ENCODE results near the gene SCIN.
"Not testable (repeated sequence)": the region's sequence is repeated elsewhere in the genome, so short reads cannot be mapped to it uniquely, and the experiment has no call there.

The SCIN gene

DNA sequence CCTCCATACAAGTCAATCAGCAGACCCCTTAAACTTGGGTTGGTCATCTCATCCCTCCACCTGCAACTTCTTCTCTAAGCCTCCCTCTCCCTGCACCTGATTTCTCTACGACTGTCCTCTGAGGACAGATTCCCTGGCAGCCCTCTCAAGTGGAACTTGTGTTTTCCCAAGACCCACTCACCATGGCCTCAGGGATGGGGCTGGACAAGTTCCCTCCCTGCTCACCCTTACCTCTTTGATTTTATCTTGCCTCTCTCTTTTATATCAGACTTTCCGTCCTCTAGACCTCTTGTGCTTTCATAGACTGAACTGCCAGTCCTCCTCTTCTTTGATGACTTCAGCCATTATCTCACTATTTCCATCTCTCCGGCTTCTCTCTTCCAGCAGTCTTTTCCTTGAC lies 70.7 kb downstream of the SCIN start:
- no peak for DNase-seq (ENCODE audit: low read depth)
- H3K4me3 ChIP-seq (ENCODE audit: low read depth, low read length) = no peak overlapping the region

DNA sequence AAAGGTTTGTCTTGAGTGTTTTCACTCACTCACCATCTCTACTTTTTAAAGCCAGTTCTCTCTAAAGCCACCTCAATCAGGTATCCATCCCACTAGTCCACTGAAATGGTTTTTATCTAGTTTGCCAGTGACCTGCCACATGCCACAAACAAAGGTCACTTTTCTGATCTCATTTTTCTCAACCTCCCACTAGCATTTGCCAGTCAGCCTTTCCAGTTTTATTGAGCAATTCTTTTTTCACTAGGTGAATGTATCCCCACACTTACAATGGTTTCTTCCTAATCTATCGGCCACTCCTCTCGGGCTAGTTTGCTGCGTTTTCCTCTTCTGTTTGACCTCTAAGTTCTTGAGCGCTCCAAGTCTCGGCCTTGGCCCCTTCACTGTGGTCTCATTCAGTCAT lies 72.0 kb downstream of the SCIN start:
- no peak for DNase-seq (ENCODE audit: low read depth)
- H3K4me3 ChIP-seq (ENCODE audit: low read depth, low read length) = no peak overlapping the region

DNA sequence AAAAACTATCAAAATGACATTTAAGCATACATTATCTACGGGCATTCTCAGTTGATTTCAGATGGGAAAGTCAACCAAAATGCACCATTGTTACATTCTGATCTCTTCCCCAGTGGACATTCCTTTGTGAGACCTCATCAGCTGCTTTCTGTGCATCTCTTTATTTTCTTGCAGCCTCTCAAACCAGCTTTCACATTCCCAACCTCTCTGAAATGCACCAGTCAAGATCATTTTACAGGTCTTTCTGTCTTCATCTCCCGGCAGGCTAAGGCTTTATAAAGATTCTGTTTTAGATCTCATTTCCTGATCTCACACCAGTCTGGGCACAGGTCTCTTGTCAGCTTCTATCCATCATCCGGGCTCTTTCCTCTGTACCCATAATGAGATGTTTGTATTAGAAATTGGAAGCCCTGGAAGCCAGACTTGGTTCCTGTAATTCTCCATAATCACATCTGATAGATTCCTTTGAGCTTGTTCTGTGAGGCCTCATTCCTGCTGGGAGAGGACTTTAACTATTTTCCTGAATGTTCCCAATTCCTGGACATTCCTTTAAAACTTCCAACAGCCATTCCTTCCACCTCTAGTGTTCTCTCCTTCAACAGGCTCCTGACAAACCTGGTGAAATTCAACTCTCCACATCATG lies 72.6 kb downstream of the SCIN start:
- no peak overlapping the region for H3K4me3 ChIP-seq (ENCODE audit: low read depth, low read length)
- no peak for DNase-seq (ENCODE audit: low read depth)

DNA sequence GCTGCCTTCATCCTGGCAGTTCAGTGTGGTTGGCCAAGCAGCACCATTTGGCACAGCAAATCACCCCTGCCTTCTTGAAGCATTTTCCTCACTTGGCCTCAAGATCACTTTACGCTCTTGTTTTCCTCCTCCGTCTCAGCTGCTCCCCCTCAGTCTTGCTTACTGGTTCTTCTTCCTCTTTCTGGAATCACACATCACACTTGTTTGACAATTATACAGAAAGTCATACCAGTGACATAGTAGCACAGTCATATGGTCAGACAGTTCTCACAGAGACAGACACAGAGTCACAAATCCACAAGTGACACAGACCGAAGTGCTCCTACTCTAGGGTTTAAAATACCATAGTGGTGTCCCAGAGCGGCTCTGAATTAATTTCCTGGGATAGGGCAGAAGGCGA lies 73.1 kb downstream of the SCIN start:
- H3K4me3 ChIP-seq (ENCODE audit: low read depth, low read length) = no peak overlapping the region
- no peak for DNase-seq (ENCODE audit: low read depth)

DNA sequence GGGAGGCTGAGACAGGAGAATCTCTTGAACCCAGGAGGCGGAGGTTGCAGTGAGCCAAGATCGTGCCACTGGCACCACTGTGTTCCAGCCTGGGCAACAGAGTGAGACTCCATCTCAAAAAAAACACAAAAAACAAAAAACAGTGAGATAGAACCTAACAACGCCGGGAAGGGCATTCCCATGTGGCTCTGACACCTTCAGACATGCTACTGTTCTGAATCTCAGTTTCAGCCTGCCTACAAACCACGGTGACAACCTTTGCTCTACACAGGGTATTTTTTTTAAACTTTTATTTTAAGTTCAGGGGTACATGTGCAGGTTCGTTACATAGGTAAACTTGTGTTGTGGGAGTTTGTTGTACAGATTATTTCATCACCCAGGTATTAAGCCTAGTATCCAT lies 74.7 kb downstream of the SCIN start:
- not testable (repeated sequence) for H3K4me3 ChIP-seq (ENCODE audit: low read depth, low read length); DNase-seq (ENCODE audit: low read depth)

DNA sequence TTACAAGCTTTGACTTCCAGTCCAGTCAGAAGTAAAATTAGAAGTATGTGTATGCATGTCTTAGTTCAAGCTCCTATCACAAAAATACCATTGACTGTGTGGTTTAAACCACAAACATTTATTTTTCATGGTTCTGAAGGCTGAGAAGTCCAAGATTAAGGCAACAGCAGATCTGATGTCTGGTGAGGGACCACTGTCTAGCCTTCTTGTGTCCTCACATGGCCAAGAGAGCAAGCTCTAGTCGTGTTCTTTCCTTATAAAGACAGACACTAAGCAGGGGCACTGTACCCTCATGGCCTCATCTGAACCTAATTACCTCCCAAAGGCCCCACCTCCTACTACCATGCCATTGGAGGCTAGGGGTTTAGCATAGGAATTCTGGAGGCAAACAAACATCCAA lies 75.6 kb downstream of the SCIN start:
- no peak for DNase-seq (ENCODE audit: low read depth)
- no peak overlapping the region for H3K4me3 ChIP-seq (ENCODE audit: low read depth, low read length)

DNA sequence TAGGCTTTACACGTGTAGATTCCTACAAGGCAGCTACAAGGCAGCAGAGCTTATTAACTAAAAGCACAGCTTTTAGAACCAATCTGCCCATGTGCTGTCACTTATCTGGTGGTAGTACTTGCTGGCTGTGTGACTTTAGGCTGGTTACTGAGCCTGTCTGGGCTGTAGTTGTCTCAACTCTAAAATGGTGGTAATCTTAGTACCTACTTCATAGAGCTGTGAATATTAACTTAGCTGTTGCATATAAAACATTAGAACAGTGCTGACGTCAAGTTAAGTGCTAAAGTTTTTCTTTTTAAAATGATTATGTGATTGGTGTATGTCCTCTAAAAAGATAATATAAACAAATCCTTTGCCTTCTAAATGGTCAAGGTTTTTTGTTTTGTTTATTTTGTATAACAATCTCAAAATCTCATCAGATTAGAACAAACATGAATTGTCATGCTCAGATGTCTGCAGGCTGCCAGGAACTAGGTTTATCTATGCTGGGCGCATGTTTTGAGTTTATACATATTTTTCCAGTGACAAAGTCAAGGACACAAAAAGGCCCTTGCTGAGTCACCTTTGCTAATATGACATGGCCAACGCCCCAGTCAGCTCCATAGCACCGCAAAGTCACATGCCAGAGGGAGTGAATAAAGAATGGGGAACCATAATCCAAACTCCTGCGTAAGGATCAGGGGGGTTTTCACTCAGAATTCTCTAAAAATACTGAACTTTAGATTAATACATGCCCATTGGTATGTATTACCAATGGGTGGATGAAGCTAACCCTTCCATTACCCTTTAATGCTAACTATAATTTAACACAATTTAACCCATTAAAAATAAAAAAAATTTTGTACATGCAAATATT lies 77.1 kb downstream of the SCIN start:
- H3K4me3 ChIP-seq (ENCODE audit: low read depth, low read length) = no peak overlapping the region
- DNase-seq (ENCODE audit: low read depth) = no peak

DNA sequence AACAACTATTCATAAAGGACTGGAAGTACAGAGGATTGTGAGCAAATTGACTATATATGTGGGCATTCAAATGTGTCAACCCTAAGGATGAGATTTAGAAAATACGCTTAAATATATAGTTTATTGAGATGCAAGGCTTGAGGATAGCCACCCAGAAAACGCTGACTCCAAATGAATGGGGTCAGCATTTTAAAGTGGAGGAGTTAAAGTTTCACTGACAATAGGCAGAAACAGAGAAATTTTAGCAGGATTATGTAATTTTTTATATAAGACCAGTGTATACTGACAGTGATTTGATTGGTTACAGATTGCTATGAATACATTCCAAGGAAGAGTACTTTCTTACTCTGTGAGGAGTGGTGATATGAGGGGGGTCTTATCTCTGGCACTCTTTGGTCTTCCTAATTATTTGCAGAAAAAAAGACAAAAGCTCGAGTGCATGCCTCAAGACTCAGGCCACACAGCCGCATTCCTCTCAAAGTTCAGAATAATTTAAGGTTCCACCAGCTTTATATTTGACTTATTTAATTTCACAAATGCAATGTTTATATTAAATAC lies 78.3 kb downstream of the SCIN start:
- no peak for DNase-seq (ENCODE audit: low read depth)
- no peak overlapping the region for H3K4me3 ChIP-seq (ENCODE audit: low read depth, low read length)

DNA sequence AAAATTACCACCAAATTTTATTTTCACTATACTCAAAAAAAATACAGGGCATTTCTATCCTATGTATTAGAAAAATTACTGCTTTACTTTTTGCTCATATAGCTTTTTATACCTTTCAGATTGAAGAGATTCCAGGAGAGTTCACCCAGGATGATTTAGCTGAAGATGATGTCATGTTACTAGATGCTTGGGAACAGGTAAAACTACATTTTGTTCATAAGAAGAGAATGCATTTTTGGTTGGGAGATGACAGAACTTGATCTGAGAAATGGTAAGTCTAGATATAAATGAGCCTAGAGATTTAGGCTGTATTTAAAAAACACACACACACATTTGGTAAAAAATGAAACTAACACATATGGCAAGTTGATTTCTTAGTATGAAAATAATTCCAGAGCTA lies 78.8 kb downstream of the SCIN start:
- H3K4me3 ChIP-seq (ENCODE audit: low read depth, low read length) = no peak overlapping the region
- DNase-seq (ENCODE audit: low read depth) = no peak

DNA sequence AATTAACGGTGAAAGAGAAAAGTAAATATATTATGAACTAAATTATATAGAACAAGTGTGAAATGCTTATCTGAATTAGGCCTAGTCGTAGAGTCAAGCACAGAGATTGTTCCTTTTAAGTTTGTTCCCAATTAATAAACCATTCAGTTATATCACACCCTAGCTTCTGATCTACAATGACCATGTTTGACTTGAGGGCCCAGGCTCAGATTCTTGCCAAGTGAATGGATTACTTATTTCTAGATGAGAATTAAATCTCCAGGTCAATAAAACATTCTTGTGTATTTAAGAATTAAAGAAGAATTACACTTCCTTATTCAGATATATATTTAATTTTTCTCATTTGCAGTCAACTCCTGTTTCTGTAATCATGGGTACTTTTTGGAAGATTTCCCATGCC lies 79.6 kb downstream of the SCIN start:
- no peak for DNase-seq (ENCODE audit: low read depth)
- no peak overlapping the region for H3K4me3 ChIP-seq (ENCODE audit: low read depth, low read length)

DNA sequence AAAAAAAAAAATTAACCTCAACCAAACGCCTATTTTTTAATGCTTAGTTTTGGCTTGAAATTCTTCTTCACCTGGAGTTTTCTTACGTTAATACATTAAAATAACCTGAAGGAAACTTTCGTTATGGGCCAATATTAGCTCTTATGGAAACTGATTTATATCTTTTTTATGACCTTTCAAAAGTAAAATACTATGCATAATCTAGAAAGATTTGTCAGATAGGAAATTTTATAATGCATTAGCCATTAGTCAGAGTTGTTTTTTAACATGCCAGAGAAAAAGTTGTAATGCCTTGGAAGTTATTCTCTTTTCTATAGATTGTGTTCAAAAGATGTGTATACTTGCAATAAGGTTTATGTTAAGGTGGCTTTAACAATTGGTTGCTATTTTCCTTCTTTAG lies 82.6 kb downstream of the SCIN start:
- no peak overlapping the region for H3K4me3 ChIP-seq (ENCODE audit: low read depth, low read length)

DNA sequence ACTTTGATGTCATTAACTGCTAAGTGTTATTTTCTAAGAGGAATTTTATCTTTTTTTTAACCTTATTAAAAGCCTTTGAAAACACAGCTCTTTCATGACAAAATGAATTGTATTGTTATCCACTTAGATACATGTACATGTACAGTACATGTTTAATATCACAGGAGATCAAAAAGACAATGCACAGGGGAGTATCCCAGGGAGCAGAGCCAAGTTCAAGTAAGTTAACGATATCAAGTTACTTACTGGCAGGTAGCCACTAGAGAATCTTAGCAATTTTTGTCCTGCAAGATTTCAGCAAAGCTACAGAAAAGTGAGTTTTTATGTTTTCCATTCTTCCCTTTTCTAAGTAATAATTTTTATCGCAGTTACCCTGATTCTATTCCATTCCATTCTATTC lies 83.0 kb downstream of the SCIN start:
- DNase-seq (ENCODE audit: low read depth) = peak; percentile 15

More for the DNA sequence above, 82.6 kb downstream of the SCIN start:
- no peak for DNase-seq (ENCODE audit: low read depth)

DNA sequence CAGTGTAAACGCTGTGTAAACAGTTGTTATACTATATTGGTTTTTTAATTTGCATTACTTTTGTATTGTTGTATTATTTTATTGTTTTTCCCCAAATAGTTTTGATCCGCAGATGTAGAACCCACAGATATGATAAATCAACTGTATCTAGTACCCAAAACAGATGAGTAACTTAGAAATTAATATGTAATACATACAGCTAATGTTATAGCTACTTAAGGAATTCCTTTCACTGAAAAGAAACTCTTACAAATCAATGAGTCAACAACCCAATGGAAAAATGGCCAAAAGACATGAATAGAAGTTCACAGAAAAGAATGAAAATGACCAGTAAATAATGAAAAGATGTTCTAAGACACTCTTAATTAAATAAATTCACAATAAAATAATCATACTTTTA lies 84.6 kb downstream of the SCIN start:
- H3K4me3 ChIP-seq (ENCODE audit: low read depth, low read length) = no peak overlapping the region
- no peak for DNase-seq (ENCODE audit: low read depth)

More for the DNA sequence above, 83.0 kb downstream of the SCIN start:
- no peak overlapping the region for H3K4me3 ChIP-seq (ENCODE audit: low read depth, low read length)

DNA sequence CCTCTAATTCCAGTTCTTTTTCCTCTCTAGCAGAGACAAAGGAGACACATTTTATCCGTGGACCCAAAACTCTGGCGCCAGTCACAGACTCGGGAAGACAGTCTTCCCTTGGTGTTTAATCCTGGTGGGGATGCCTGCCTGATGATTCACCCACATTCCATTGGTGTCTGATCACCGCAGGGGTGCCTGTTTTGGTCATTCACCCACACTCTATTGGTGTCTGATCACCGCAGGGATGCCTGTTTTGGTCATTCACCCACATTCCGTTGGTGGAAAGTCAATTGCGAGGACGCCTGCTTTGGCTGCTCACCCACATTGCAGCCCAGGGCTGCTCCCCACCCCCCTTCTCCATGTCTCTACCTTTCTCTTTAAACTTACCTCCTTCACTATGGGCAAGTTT lies 89.9 kb downstream of the SCIN start:
- H3K4me3 ChIP-seq (ENCODE audit: low read depth, low read length) = not testable (repeated sequence)
- peak; percentile 58 for DNase-seq (ENCODE audit: low read depth)

DNA sequence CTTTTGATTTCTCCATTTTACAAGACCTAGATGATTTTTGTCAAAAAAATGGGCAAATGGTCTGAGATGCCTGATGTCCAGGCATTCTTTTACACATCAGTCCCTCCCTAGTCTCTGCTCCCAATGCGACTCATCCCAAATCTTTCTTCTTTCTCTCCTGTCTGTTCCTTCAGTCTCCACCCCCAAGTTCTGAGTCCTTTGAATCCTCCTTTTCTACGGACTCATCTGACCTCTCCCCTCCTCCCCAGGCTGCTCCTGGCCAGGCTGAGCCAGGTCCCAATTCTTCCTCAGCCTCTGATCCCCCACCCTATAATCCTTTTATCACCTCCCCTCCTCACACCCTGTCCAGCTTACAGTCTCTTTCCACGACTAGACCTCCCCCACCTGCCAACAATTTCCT lies 90.5 kb downstream of the SCIN start:
- not testable (repeated sequence) for H3K4me3 ChIP-seq (ENCODE audit: low read depth, low read length); DNase-seq (ENCODE audit: low read depth)

DNA sequence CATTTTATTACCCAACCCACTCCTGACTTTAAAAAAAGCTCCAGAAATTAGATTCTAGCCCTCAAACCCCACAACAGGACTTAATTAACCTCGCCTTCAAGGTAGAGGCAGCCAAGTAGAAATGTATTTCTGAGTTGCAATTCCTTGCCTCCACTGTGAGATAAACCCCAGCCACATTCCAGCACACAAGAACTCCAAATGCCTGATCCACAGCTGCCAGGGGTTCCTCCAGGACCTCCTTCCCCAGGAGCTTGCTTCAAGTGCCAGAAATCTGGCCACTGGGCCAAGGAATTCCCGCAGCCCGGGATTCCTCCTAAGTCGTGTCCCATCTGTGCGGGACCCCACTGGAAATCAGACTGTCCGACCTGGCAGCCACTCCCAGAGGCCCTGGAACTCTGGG lies 91.1 kb downstream of the SCIN start:
- DNase-seq (ENCODE audit: low read depth) = no peak

DNA sequence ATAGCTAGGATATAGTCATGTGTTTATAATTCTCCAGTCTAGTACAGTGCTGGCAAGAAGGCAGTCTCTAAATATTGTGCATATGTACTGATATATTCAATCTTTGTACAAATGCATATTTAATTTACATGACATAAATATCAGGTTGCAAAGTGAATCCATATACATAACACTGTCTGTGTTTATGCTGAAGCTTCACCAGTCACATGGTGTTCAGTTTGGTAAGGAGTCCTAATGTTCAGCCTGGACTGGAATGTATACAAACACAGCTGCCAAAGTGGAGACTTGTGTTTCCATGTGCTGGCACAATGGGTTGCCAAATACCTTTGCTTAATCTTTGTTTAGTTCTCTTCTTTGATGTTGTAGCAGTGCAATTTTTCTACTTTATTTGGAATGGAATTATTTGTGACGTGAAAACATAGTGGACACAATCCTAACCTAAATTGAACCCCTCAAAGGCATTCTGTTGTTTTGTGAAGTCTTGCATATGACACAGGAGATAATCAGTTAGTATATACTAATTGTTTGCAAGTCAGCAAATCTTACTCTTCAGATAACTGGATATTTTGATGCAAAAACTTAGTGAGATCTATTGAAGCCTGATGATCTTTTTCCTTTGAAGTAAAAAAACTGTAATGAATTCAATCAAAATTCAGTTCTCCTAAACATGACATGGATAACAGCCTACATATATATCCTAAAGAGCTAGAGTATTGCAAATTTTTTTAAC lies 99.6 kb downstream of the SCIN start:
- H3K4me3 ChIP-seq (ENCODE audit: low read depth, low read length) = no peak overlapping the region
- DNase-seq (ENCODE audit: low read depth) = peak; percentile 27

More for the DNA sequence above, 91.1 kb downstream of the SCIN start:
- no peak overlapping the region for H3K4me3 ChIP-seq (ENCODE audit: low read depth, low read length)

DNA sequence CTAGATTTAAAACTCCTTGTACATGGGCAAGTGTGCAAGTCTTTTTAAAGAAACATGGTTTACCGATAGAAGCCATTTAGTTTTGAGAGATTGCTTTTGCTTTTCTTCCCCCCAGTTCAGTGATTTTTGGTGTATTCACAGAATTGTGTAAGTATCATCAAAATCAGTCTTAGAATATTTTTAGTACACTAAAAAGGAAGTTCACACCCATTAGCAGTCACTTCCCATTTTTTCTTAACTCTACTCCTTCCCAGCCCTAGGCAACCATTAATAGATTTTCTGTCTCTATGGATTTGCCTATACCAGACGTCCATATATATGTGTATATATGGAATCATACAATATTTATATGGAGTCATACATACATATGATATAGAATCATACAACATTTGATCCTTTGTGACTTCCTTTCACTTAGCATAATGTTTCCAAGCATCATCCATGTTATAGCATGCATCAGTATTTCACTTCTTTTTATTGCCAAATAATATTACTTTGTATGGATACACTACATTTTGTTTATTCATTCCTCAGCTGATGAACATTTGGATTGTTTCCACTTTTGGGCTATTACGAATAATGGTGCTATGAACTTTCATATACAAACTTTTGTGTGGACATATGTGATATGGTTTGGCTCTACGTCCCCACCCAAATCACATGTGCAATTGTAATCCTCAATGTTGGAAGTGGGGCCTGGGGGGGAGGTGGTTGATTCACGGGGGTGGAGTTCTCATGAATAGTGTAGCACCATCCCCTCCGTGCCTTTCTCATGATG lies 100.4 kb downstream of the SCIN start:
- DNase-seq (ENCODE audit: low read depth) = no peak
- H3K4me3 ChIP-seq (ENCODE audit: low read depth, low read length) = no peak overlapping the region

DNA sequence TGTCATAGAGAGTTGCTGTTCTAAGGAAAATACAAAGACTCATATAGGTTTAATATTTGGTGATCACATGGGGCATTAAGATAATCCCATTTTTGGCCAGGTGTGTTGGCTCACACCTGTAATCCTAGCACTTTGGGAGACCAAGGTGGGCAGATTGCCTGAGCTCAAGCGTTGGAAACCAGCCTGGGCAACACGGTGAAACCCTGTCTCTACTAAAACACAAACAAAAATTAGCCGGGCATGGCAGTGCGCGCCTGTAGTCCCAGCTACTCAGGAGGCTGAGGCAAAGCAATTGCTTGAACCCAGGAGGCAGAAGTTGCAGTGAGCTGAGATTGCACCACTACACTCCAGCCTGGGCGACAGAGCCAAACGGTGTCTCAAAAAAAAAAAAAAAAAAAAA lies 102.9 kb downstream of the SCIN start:
- not testable (repeated sequence) for DNase-seq (ENCODE audit: low read depth); H3K4me3 ChIP-seq (ENCODE audit: low read depth, low read length)
